Measurements from ENCODE around the gene POLR1F.

GRCh38 chr7:19715499-19715898 lies 6.7 kb upstream of the POLR1F start:
- TF ChIP-seq CTCF (IDR thresholded peaks at IDR 0.05; ENCODE audit: low read depth, low read length) = no peak
- no peak for TF ChIP-seq POLR2A (IDR thresholded peaks at IDR 0.05; ENCODE audit: extremely low read depth, insufficient read length)
- TF ChIP-seq MYC (IDR thresholded peaks at IDR 0.05; ENCODE audit: low read depth, low read length) = no peak
- no peak for TF ChIP-seq MAX (IDR thresholded peaks at IDR 0.05; ENCODE audit: low read depth, low read length)
